Type B pancreatic cell (in vitro differentiated cells): ENCODE results near the gene PLA2G2D. TPM values are rescaled to one million over a fixed set of nuclear protein-coding genes. Genes with fewer than 3 reads are reported as not detected.

Source experiments
- DNase-seq: peaks from one replicate; pipeline ENCODE4 v3.0.0; 2021; ENCODE audit warnings: mixed read lengths; ENCODE audit not compliant: unreplicated experiment; ENCODE audit errors: extremely low spot score
- H3K27ac Mint-ChIP-seq: 2 replicates; pipeline ENCODE4 v1.8.0; 2021; ENCODE audit warnings: mild to moderate bottlenecking, mixed read lengths
- H3K27me3 Mint-ChIP-seq: 2 replicates; pipeline ENCODE4 v1.8.0; 2021; ENCODE audit warnings: mixed read lengths
- H3K36me3 Mint-ChIP-seq: 2 replicates; pipeline ENCODE4 v1.8.0; 2021; ENCODE audit warnings: mixed read lengths
- H3K4me1 Mint-ChIP-seq: one replicate; pipeline ENCODE4 v1.8.0; 2021; ENCODE audit warnings: mixed read lengths; ENCODE audit not compliant: unreplicated experiment
- H3K4me3 Mint-ChIP-seq: 2 replicates; pipeline ENCODE4 v1.8.0; 2021; ENCODE audit warnings: mild to moderate bottlenecking, mixed read lengths
- H3K9me3 Mint-ChIP-seq: 2 replicates; pipeline ENCODE4 v1.8.0; 2021; ENCODE audit warnings: mixed read lengths
- total RNA-seq: library from RNA; stranded (reverse); gene quantifications from 2 replicates; pipeline ENCODE4 v1.2.1, GENCODE V29; 2021; ENCODE audit warnings: low replicate concordance
- TF ChIP-seq, protein P1 (sequence below): fragments of 200-600 bp; sonication (generic); conservative IDR thresholded peaks from 2 replicates; pipeline ENCODE4 v1.5.0; 2021; ENCODE audit warnings: antibody characterized with exemption, mild to moderate bottlenecking

PLA2G2D gene
- total RNA-seq, 1 donor from 2014 or later = not detected

DNA sequence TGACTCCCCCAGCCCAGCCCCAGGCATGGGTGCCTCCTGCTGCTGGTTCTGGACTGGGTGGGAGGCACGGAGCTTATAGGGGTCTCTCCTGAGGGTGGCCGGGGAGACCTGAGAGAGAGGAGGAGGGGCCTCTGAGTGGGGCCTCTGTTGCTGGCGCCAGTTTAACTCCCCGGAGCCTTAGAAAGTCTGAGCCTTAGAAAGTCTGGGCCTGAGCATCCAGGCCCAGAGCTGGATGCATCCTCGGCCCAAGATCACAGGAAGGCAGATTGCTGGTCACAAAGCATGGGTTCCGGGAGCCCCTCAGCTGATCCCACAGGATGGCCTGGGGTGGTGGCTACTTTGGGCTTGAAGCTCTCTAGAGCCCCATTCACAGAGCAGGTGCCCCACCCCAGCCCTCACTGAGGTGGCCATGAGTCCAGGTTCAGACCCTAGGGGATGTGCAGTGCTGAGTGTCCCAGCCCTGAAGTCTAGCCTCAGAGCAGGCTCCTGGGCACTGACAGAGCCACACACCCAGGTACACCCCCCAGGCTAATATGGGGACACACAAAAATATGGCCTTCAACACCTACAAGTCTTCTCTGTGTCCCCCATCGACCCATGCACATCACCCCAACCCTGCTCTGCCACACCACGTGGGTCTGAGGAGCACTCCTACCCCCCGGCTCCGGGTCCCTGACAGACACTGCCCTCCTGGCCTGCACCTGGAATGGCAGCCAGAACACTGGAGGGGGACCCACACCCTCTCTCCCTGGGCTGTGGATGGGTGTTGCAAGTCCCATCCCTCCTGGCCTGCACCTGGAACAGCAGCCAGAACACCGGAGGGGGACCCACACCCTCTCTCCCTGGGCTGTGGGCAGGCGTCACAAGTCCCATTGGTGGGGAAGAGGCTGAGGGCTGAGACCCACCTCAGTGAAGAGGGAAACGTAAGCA, 29.5 kb upstream of the PLA2G2D start:
- Mint-ChIP-seq H3K4me3 (no peak overlapping the region), H3K36me3 (no peaks in the 10 kb centered on the region), H3K27me3 (no peaks in the 10 kb centered on the region), H3K4me1 (peaks cover under 1% of the 10 kb centered on the region), H3K27ac (no peak overlapping the region), H3K9me3 (no peaks in the 10 kb centered on the region)
- no peak for DNase-seq
- TF ChIP-seq, protein P1, sequence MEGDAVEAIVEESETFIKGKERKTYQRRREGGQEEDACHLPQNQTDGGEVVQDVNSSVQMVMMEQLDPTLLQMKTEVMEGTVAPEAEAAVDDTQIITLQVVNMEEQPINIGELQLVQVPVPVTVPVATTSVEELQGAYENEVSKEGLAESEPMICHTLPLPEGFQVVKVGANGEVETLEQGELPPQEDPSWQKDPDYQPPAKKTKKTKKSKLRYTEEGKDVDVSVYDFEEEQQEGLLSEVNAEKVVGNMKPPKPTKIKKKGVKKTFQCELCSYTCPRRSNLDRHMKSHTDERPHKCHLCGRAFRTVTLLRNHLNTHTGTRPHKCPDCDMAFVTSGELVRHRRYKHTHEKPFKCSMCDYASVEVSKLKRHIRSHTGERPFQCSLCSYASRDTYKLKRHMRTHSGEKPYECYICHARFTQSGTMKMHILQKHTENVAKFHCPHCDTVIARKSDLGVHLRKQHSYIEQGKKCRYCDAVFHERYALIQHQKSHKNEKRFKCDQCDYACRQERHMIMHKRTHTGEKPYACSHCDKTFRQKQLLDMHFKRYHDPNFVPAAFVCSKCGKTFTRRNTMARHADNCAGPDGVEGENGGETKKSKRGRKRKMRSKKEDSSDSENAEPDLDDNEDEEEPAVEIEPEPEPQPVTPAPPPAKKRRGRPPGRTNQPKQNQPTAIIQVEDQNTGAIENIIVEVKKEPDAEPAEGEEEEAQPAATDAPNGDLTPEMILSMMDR = no peak

DNA sequence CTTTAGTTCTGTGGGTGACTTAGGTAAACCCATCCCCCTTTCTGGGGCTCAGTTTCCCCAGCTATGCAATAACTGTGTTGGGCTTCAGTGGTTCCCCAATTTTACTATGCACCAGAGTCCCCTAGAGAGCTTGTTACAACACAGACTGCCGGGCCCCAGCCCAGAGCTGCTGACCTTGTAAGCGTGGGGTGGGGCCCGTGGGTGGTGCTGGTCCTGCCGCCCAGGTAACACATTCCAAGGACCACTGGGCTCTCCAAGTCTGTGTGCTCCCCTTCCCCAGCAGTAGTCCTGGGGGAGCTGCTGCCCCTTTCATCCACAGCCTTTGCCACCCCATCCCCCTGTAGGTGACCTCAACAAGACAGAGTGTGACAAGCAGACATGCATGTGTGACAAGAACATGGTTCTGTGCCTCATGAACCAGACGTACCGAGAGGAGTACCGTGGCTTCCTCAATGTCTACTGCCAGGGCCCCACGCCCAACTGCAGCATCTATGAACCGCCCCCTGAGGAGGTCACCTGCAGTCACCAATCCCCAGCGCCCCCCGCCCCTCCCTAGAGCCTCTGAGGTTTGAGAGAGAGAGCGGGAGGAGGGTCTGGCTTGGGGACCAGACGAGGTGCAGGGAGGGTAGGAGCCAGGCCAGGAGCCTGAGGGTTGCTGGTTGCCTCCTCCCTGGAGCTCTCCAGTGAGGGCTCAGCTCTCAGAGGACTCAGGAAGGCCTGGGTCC, 28.7 kb upstream of the PLA2G2D start:
- Mint-ChIP-seq H3K27ac (no peak overlapping the region), H3K9me3 (no peaks in the 10 kb centered on the region), H3K36me3 (no peaks in the 10 kb centered on the region), H3K4me1 (no peaks in the 10 kb centered on the region), H3K27me3 (no peaks in the 10 kb centered on the region), H3K4me3 (no peak overlapping the region)
- no peak for DNase-seq
- TF ChIP-seq, protein P1 = no peak

DNA sequence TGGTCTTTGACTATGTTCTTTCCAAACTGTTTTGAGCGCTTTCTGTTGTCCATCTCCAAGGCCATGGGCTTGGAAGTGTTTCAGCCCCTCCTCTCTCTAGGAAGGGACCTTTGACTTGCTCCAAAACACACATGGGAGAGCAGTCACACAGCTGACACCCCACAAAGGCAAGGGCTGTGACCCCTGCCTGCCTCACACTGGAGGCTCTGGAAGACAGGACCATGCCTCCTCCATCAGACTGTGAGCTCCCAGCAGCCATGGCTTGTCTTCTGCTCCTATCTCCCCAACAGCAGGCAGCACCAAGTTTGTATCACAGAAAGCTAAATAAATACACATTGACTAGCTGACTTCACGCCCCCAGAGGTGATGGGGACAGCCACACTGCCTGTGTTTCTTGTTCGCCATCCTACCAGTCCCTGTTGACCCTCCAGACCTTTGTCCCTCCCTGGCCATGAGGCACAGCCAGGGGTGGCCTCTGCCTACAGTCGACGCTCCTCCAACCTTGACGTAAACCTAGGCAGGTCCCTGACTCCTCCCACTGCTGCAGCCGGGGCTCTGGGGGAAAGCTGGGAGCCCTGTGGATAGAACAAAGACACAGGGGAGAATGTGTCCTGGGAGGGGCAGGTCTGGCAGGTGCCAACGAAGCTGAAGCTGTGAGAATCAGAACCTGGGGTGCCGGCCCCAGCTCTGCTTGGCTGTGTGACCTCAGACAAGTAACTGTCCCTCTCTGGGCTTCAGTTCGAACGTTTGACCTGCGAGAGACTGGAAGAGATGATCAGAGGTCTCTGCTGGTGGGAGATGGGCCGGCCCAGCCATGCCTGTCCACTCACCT, 24.6 kb upstream of the PLA2G2D start:
- Mint-ChIP-seq H3K9me3 (no peaks in the 10 kb centered on the region), H3K4me3 (no peak overlapping the region), H3K27me3 (peaks cover 9% of the 10 kb centered on the region), H3K27ac (no peak overlapping the region), H3K4me1 (no peaks in the 10 kb centered on the region), H3K36me3 (no peaks in the 10 kb centered on the region)
- no peak for DNase-seq
- TF ChIP-seq, protein P1 = no peak

DNA sequence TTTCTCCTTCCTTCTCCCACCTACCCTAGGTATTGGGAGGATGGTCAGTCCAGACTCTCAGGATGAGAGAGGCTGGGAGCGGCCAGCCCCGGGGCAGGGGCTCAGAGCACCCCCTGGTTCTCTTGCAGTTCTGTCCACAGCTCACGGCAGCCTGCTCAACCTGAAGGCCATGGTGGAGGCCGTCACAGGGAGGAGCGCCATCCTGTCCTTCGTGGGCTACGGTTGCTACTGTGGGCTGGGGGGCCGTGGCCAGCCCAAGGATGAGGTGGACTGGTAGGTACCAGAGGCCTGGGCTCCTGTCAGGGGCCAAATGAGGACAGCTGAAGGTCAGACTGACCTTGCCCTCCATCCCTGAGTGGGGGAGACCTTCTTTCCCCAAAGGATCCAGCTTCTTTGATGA, 24.0 kb upstream of the PLA2G2D start:
- Mint-ChIP-seq H3K9me3 (no peaks in the 10 kb centered on the region), H3K4me1 (no peaks in the 10 kb centered on the region), H3K36me3 (no peaks in the 10 kb centered on the region), H3K27ac (no peak overlapping the region), H3K4me3 (no peak overlapping the region), H3K27me3 (peaks cover 9% of the 10 kb centered on the region)
- TF ChIP-seq, protein P1 = no peak
- DNase-seq = no peak

DNA sequence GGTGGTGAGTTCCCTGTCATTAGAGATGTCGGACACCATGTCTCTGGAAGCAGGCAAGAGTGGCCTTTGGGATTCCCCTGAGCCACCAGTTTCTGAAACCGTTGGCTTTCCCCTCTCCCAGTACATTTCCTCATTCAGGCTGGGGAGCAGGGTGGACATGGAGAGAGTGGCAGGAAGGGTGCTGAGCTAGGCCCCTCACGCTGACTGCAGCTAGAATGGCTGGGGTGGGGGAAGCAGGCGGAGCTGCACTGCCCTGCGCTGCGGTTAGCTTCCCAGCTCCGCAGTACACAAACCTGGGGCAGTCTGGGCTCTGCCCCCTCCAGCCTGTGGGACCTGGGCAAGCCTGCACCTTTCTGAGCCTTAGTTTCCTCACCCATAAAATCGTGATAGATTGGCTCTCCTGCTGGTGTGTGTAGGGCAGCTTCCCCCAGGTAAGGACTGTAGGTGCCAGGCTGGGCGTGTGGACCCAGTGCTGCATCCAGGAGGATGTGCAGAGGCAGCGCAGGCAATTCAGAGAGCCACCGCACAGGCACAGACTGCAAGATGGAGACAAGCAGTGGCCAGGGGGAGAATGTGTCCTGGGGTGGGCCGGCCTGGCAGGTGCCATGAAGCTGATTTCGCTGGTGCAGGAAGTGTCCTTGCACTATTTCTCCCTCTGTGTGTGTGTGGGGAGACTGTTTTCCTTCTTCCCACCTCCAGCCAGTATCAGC, 22.8 kb upstream of the PLA2G2D start:
- Mint-ChIP-seq H3K36me3 (no peaks in the 10 kb centered on the region), H3K4me3 (no peak overlapping the region), H3K4me1 (no peaks in the 10 kb centered on the region), H3K27ac (no peak overlapping the region), H3K9me3 (no peaks in the 10 kb centered on the region), H3K27me3 (peaks cover 9% of the 10 kb centered on the region)
- DNase-seq = no peak
- TF ChIP-seq, protein P1 = no peak
